Fibroblast of peridontal ligament (primary cell): Measurements from ENCODE around the gene ZER1.
"Not testable (repeated sequence)": the region's sequence is repeated elsewhere in the genome, so short reads cannot be mapped to it uniquely, and the experiment has no call there.

Experiments used
- DNase-seq: peaks from one replicate; pipeline ENCODE4 v3.0.0-alpha.2; 2010; ENCODE audit errors: extremely low read depth

The ZER1 gene

GRCh38 chr9:128787659-128788058 is 15.9 kb upstream of the ZER1 start:
- DNase-seq: peak; percentile 14

DNA sequence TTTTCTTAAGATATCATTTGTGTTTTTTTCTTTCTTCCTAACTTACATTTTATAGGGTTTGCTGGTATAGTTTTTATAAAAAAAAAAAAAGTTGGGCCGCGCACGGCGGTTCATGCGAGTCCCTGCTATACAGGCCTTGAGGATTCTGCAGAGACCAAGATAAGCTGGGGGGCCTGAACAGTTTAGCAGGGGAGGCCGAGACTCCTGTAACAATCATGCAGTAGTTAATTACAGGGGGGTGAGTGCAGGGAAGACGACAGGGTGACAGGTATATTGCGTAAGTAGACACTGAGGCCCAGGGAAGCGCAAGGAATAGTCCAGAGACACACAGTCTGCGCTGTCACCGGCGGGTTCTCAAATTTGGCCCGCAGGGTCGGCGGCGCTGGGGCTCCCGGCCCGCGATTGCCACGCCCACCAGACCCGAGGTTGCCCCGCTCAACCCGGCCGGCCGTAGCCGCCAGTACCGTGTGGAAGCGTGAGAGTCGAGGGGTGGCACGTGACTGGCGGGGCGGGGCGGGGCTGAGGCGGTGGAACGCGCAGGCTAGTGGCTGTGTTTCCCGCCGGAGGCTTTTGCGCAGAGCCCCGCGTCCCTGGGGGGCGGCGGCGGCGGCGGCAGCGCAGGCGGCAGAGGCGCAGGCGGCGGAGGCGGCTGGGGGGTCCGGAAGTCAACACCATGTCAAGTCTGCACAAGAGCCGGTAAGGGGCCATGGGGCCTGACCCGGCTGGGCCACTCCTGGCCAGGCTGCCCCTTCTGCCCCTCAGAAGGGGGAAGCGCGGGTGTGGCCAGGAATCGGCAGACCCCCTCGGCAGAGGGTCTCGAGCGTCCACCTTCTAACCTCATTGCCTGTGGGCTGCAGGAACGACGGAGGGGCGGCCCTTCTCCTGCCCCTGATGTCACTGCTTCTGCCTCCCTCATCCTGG is 15.2 kb upstream of the ZER1 start, which contains the start of gene TBC1D13:
Gene TBC1D13, plus strand, starts transcription at position 573 of the 921 bp plus-strand sequence. Its CDS starts 101 bp downstream, at position 674.
- DNase-seq: peak; percentile 69

DNA sequence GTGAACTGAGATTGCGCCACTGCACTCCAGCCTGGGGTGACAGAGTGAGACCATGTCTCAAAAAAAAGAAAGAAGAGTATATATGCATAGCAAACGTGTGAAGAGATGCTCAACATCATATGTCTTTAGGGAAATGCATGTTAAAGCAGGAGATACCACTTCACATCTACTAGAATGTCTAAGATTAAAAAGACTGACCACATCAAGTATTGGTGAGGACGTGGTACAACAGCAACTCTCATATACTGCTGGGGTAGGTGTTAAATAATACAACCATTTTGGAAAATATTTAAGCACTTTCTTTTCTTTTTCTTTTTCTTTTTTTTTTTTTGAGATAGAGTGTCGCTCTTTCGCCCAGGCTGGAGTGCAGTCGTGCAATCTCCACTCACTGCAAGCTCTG is 13.7 kb upstream of the ZER1 start:
- DNase-seq: no peak

DNA sequence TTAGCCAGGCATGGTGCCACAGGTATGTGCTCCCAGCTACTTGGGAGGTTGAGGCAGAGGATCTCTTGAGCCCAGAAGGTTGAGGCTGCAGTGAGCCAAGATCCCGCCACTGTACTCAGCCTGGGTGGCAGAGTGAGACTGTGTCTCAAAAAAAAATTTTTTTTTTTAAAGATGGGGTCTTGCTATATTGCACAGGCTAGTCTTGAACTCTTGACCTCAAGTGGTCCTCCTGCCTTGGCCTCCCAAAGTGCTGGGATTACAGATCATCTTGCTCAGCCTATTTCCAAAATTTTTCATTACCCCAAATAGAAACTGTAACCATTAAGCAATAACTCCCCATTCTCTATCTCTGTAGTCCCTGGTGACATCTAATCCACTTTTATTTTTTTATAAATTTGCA is 10.9 kb upstream of the ZER1 start:
- DNase-seq: no peak

GRCh38 chr9:128781187-128782070 is 9.7 kb upstream of the ZER1 start:
- DNase-seq: no peak

- not testable (repeated sequence) for DNase-seq
These were observed 8.4 kb upstream of the ZER1 start for GRCh38 chr9:128780093-128780492.

- no peak for DNase-seq
These were observed 3.1 kb upstream of the ZER1 start for GRCh38 chr9:128774804-128775203.

GRCh38 chr9:128773049-128773448 is 1.3 kb upstream of the ZER1 start:
- DNase-seq: no peak

DNA sequence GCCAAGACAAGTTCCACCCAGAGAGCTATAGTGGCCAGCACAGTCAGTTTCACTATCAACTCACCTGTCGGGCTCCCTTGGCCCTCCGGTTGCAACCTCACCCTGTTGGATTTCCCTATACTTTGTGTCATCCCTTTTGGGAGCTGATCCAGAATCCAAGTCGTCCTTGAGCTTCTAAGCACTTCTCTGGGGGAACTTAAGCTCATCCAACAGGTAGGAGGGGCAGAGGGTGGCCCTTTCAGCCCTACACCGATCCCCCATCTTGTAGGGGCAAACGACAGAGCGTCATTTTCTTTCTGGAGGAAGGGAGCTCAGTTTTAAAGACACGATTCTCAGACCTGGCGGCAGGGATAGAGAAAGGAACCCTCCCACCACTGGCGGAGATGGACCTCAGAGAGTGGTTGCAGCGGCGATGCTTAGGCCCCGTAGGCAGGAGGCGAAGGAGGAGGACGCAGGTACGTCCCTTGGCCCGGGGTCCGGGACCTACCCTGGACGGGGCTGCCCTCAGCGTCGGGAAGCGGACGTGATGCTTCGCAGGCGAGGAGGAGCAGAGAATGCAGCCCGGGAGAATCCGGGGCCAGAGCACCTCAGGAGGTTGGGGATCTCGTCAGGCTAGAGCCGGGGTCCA is 519 bp downstream of the ZER1 start:
- peak; percentile 9 for DNase-seq

DNA sequence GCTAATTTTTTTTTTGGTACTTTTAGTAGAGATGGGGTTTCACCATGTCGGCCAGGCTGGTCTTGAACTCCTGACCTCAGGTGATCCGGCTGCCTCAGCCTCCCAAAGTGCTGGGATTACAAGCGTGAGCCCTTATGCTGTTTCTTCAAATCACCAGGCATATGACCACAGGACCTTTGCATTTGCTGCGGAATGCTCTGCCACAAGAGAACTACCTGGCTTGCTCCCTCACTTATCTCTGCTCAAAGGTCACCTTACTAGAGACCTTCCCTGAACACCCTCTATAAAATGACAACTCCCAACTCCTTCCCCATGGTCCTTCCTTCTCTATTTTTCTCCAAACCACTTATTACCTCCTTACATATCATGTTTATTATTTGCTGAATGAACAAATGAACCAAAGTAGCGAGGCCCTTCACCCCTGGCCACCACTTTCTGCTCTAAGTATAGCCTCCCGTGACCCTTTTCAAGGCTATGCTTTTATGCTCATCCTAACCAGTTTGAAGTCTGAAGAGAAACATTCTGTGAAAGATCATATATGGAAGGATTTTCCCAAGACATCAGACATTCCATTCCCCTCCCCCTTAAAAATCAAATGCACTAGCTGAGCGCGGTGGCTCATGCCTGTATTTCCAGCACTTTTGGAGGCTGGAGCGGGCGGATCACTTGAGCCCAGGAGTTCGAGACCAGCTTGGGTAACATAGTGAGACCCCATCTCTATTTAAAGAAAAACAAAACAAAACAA is 1.3 kb downstream of the ZER1 start:
- no peak for DNase-seq

DNA sequence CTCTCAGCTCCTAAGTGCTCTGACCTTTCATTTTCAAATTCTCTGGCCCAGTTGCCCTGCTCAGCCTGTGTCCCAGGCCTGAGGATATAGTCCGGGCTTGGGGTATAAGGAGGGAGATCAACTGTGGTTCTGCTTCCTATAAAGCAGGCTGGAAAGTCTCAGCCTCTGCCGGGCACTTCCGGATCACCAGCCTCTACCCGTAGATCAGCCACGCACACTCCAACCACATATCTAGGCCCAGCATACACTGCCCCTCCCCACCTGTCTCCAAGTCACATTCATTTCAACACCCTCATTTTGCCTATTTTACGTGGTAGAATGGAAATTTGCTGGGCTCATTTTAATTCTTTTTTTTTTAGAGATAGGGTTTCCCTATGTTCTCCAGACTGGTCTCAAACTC is 3.1 kb downstream of the ZER1 start:
- DNase-seq: no peak

- DNase-seq: no peak
These were observed 6.2 kb downstream of the ZER1 start for GRCh38 chr9:128765499-128765898.

DNA sequence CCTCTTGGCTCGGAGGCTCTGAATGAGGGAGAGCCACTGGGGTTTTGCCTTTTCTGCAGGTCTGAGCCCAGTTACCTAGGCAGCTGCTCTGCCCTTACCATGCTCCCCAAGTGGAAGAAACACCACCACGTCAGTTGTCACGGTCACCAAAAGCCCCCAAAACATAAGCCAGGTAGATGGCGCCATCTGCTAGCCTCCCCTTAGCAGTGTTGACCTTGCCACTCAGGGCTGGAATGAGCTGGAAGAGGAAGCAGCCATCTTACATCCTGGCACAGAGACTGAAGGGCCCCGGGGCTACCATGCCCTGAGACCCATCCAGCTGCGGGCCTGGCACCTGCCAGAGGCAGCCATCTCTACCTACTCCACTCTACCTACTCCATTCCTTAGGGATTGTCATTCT is 7.4 kb downstream of the ZER1 start:
- no peak for DNase-seq

- no peak for DNase-seq
These were observed 8.9 kb downstream of the ZER1 start for GRCh38 chr9:128762671-128763449.

- DNase-seq: no peak
These were observed 14.1 kb downstream of the ZER1 start for GRCh38 chr9:128757602-128758001.

GRCh38 chr9:128753627-128754026 is 18.1 kb downstream of the ZER1 start:
- DNase-seq: no peak

- no peak for DNase-seq
These were observed 20.7 kb downstream of the ZER1 start for GRCh38 chr9:128750926-128751595.

DNA sequence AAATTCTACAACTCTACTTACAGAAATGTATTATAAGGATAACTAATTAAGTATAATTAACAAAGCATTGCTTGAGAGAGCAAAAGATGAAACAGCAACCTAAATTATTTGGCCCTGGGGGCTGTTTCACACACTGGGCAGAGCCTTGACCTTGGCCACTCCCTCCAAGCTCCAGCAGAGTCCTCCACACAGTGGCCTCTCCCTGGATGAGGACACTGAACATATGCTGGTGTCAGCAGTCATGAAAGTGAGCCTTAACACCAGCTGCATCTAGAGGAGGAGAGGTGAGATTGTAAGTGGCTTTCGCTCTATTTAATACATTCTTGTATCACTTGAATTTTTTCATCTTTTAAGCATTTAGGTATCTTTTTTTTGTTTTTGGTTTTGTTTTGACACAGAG is 24.5 kb downstream of the ZER1 start:
- DNase-seq: no peak

- no peak for DNase-seq
These were observed 28.3 kb downstream of the ZER1 start for GRCh38 chr9:128743421-128743820.

- DNase-seq: no peak
These were observed 29.3 kb downstream of the ZER1 start for GRCh38 chr9:128742401-128742800.
